B cell (primary cell): ENCODE results near the gene WNK2.
"Not testable (repeated sequence)": the region's sequence is repeated elsewhere in the genome, so short reads cannot be mapped to it uniquely, and the experiment has no call there.

Source experiments
- CTCF ChIP-seq: fragments of 200-600 bp; IDR thresholded peaks from one replicate; pipeline ENCODE4 v1.8.0; 2022; ENCODE audit warnings: antibody characterized with exemption, mild to moderate bottlenecking
- EZH2 ChIP-seq: IDR thresholded peaks from 2 replicates; pipeline ENCODE4 v1.6.1; 2012; ENCODE audit warnings: borderline replicate concordance, low read depth, mild to moderate bottlenecking, moderate library complexity, low read length; ENCODE audit not compliant: insufficient read depth, poor library complexity, severe bottlenecking

- TF ChIP-seq CTCF, EZH2: not testable (repeated sequence)
These were observed 176.0 kb downstream of the WNK2 start for GRCh38 chr9:93359907-93360306.
